Stimulated activated naive CD8-positive, alpha-beta T cell treated with anti-CD3 and anti-CD28 coated beads, Interleukin-15, amount 100 ng/mL, for 72 hours (primary cell): Measurements from ENCODE around the gene FCN2.

Experiments
- ATAC-seq: fragments of 150-1000 bp; cut with Tn5 transposase; 2 replicates; pipeline ENCODE4 v1.10.0; 2021; ENCODE audit warnings: mild to moderate bottlenecking, moderate library complexity
- DNase-seq, 2 donors: peaks; one replicate each; pipeline ENCODE4 v3.0.0; 2021 to 2022
- H3K27ac Mint-ChIP-seq, 2 donors: one replicate each; pipeline ENCODE4 v1.8.0; 2022; ENCODE audit warnings: mild to moderate bottlenecking in 2 of 2, mixed read lengths in 2 of 2, moderate library complexity in 2 of 2
- H3K27me3 Mint-ChIP-seq: one replicate; pipeline ENCODE4 v1.8.0; 2022; ENCODE audit warnings: mixed read lengths
- H3K4me1 Mint-ChIP-seq: one replicate; pipeline ENCODE4 v1.8.0; 2022; ENCODE audit warnings: mild to moderate bottlenecking, mixed read lengths
- H3K4me3 Mint-ChIP-seq, 2 donors: one replicate each; pipeline ENCODE4 v1.8.0; 2022; ENCODE audit warnings: mild to moderate bottlenecking in 2 of 2, mixed read lengths in 2 of 2, moderate library complexity in 1 of 2
- H3K9me3 Mint-ChIP-seq, 2 donors: one replicate each; pipeline ENCODE4 v1.8.0; 2022; ENCODE audit warnings: mixed read lengths in 2 of 2

The FCN2 gene

DNA sequence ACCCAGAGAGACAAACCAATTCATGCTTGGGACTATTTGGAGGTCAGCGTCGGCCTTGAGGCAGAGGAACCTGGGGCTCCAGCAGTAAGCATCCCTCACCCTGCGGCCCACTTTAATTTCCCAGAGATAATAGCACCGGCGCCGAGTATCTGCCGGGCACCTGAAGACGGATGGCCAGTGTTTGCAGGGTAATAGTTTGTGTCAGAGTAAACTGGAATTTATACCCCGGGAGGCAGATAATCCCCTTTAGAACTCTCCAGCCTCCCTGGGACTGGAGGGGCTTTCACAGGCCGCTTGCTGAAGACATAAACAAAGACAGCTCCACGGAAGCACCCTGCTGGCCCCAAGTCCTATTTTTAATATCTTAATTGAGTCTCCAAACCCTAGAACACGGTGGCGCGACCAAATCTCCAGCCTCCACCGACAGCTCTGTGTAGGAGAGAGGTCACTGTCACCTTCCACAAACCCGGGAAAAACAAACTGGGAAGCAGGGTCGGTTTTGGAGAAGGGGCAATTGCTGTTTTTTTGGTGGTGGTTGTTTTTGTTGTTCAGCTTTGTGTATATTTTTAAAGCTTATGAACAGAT is 54.5 kb downstream of the FCN2 start:
- H3K9me3 Mint-ChIP-seq = no peaks in the 10 kb centered on the region
- H3K27ac Mint-ChIP-seq = no peak overlapping the region
- peaks cover 31% of the 10 kb centered on the region for H3K27me3 Mint-ChIP-seq
- ATAC-seq (no peak), DNase-seq (no peak)
- no peaks in the 10 kb centered on the region for H3K4me1 Mint-ChIP-seq
- no peak overlapping the region for H3K4me3 Mint-ChIP-seq

DNA sequence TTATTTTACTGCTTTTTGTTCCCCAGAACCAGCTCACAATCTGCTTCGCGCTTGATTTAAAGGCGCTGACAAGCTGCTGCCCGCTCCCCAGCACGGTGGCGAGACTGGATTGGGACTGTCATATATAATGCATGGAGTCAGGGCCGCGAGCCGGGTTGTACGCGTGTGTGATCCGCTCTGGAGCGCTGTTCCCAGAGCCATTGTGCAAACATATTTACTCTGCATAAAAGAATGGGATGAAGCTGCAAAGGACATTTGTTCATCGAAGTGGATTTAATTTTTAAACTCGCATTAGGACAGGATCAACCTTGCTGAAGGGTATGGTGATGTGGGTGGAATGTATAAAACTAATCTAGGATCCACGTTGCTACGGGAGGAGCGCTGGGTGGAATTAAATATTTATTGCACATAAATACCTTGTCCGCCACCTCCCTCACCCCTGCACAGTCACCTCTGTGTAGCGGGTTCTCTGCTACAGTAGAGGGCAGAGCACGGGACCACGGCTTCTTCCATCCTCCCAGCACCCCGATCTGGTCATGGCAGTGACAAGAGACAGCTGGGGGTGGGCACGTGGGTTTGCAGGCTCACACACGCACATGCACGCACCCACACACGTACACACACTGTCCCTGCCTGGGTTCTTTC is 55.2 kb downstream of the FCN2 start:
- no peak overlapping the region for H3K27ac Mint-ChIP-seq
- H3K4me3 Mint-ChIP-seq = no peak overlapping the region
- no peaks in the 10 kb centered on the region for H3K9me3 Mint-ChIP-seq
- no peak for ATAC-seq
- H3K4me1 Mint-ChIP-seq = no peaks in the 10 kb centered on the region
- no peak for DNase-seq
- H3K27me3 Mint-ChIP-seq = peaks cover 26% of the 10 kb centered on the region

- Mint-ChIP-seq H3K27me3 (peaks cover 20% of the 10 kb centered on the region), H3K27ac (no peak overlapping the region), H3K9me3 (no peaks in the 10 kb centered on the region), H3K4me3 (no peak overlapping the region), H3K4me1 (no peaks in the 10 kb centered on the region)
- DNase-seq (no peak), ATAC-seq (no peak)
Measured at GRCh38 chr9:134936346-134937163, 55.9 kb downstream of the FCN2 start.
